NOMO-1 treated with dmso at 0.1 percent for 144 hours (cell line): Measurements from ENCODE around the gene WDFY4.

Experiments used
- DNase-seq: peaks from one replicate; lab custom pipeline; 2025; ENCODE audit not compliant: unreplicated experiment; lab: John Stamatoyannopoulos, UW

Gene WDFY4

DNA sequence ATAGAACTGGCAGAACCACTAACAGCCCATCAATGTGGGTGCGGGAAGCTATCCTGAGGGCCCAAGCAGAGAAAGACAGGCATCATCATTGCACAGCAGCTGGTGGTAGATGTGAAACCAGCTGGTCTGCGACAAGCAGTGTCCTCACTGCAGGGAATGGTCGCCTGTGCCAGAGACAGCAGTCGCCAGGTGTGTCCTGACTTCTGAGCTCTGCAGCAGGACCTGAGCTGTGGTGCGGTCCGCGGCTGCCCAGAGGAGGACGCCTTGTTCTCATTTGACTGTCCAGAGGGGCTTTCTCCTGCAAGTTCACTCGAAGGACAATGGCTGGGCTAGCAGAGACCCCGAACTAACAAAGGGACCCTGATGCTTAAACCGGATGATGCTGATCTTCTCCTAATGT is 157.6 kb downstream of the WDFY4 start:
- no peak for DNase-seq

- no peak for DNase-seq
Observed at GRCh38 chr10:48843198-48843597, 158.5 kb downstream of the WDFY4 start.

GRCh38 chr10:48844616-48845015 is 159.9 kb downstream of the WDFY4 start:
- DNase-seq = no peak

- DNase-seq = no peak
Observed at GRCh38 chr10:48845512-48845911, 160.8 kb downstream of the WDFY4 start.

DNA sequence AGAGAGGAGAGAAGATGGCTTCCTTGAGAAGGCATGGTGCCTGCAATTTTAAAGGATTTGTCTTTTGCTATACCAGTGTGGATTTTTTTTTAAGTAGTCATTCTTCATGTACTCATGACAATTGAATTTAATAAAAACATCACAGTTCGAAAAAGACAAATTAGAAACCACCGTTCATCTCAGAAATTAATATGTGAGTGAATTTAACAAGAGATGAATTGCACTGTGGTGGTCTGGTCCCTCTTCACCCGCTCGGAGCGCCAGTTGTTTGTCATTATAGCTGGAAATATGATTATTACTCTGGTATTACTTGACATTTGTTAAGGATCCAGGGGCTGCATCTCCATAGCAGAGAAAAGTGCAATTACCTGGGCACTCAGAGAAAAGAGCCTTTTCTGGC is 163.0 kb downstream of the WDFY4 start:
- no peak for DNase-seq

- no peak for DNase-seq
Observed at GRCh38 chr10:48856855-48857254, 172.2 kb downstream of the WDFY4 start.

GRCh38 chr10:48872234-48872633 is 187.6 kb downstream of the WDFY4 start:
- no peak for DNase-seq

DNA sequence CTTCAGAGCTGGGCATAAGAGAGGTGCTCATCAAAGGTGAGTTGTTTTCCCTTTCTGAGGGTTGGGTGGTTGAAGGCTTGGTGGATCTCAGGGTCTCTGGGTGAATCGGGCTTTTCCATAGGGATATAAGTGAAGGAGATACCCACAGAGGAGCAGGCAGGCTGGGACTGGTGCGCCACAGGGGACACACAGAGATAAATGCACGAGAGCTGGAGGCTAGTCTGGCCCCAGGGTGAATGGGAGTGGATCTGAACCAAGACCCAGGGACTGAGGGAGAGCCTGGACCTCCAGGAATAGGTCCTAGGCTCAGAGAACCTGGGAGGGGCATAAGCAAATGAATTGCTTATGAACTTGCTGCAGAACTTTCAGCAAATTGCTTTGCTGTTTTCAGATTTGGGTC is 193.4 kb downstream of the WDFY4 start:
- no peak for DNase-seq

DNA sequence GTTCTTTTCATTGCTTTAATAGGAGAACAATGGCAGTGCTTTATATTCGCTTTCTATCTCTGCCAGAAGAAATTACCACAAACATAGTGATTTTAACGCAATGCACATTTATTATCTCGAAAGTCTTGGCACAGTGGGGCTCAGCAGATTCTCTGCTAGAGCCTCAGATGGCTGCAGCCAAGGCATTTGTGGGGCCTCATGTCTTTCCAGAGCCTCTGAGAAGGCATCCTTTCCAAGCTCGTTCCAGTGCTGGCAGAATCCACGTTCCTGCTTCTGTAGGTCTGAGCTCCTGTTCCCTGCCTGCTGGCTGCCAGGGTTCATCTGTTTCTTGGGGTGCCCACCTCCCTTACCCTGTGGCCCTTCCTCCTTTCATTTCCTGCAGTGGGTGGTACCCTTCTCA is 194.8 kb downstream of the WDFY4 start:
- DNase-seq = no peak

GRCh38 chr10:48880016-48880705 is 195.5 kb downstream of the WDFY4 start:
- DNase-seq = no peak

DNA sequence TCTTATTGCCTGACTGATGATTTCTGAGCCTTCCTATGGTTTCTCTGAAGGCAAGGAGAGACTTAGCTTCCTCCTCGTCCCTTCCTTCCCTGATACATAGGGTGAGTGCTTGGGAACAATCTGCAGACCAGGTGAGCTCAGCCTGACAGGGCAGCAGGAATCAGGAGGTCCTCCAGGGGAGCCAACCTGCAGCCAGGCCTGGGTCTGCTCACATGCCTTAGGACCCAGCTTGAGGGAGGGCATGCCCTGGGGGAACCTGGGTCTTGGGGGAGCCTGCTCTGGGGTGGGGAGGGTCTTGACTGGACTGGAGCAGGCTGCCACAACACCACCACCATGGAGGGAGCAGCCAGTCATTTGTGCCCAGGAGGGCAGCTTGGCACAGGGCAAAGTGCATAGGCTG is 197.3 kb downstream of the WDFY4 start:
- no peak for DNase-seq

DNA sequence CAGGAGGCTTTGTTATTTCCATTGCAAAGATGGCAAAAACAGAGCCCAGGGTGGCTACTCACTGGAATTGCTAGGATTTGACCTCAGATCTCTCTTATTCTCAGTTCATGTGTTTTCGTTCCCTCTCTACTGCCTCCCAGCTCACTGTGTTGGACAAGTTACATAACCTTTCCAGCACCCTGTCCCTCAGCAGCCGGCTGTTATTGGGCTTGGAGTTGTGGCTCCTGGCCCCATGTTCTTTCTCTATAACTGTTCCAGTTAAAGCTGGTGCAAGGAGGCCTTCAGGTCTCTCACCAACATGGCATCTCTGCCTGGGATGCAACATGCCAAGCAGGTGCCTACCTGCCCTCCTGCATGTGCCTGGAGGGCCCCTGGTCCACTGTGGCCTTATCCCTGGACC is 198.2 kb downstream of the WDFY4 start:
- no peak for DNase-seq

DNA sequence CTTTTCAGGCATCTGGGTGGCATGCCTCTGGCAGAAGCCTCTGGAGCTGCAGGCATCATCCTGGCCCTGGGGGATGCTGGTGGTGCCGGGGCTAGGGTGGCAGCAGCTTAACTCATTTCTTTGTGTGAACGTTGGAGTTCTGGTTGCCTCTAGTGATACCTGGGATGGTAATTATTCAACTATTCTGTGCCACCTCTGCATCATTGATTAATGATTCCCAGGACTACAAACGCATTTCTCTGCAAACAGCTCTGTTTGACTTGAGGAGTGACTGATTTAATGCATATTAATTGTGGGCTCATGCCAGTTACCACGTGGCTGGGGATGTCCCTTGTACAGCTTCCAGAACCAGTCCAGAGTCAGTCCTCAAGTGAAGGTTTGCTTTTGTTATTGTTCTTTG is 199.0 kb downstream of the WDFY4 start:
- DNase-seq = no peak

- no peak for DNase-seq
Observed at GRCh38 chr10:48884179-48885045, 199.7 kb downstream of the WDFY4 start.

DNA sequence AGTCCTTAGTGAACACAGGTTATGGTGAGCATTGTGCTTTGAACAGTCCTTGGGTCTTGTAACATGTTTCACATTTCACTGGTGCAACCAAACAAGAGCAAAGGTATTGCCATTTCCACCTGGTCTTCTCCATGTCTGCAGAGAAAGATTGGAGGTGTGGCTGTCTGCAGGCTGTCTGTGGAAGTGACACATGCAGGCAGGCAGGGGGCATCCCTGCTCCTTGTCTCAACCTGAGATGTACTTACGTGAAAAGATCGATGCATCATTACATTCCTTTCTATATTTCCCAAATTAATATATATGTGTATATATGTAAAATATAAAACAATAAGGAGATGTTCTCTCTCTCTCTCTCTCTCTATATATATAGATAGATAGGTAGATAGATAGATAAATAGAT is 200.7 kb downstream of the WDFY4 start:
- DNase-seq = no peak

DNA sequence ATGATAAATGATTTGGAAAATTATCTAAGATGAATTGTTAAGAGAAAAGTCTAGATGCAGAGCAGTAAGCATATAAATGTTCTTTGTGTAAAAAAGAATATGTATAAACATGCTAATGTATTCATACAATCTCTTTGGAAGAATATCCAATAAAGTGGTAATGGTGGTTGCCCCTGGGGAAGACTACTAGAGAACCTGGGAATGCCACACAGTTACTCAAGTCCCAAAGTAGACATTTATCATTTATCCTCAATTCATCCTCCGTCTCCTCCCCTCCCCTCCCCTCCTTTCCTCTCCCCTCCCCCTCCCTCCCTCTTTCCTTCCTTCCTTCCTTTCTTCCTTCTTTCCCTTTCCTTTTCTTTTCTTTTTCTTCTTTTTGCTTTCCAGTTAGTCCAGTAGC is 203.3 kb downstream of the WDFY4 start:
- DNase-seq = no peak

DNA sequence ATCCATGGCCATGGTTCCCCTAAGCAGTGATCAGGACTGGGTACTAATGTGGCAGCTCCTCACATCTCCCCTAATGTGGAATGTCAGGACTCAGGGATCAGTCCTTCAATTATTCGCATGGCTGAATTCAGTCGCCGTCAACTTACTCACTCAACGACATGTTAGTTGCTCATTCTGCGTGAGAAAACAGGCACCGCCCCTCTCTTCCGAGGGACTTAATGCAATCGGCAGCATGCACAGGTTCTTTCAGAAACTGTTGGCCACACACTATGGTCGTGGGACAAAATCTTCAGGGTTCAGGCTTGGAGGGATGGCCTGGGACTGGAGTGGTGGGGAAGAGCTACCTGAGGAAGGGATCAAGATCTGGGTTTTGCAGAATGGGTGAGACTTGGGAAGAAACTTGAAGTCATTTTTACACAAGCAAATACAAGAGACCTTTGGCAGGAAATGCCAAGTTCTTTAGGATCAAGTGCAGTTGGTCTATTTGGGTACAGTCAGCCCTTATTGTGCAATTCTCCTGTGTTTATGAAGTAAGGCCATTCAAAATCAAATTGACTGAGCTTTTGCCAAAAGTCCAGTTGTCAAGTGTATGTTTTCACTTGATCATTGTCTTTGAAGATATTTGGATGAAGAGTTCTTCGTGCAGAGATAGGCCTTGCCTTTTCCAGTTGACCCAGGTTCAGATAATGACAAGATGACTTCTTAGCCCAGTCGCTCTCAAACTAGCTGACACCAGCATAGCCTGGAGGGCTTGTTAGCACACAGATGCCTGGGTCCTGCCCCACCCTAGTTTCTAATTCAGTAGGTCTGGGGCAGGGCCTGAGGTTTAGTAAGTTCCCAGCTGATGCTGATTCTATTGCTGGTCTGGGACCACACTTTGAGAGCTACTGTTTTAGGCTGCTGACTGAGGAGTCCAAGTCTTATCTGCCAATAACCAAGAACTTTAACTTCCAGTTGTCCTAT is 206.5 kb downstream of the WDFY4 start:
- DNase-seq = no peak

GRCh38 chr10:48894911-48895802 is 210.5 kb downstream of the WDFY4 start:
- no peak for DNase-seq

GRCh38 chr10:48895803-48896195 is 211.1 kb downstream of the WDFY4 start:
- no peak for DNase-seq

DNA sequence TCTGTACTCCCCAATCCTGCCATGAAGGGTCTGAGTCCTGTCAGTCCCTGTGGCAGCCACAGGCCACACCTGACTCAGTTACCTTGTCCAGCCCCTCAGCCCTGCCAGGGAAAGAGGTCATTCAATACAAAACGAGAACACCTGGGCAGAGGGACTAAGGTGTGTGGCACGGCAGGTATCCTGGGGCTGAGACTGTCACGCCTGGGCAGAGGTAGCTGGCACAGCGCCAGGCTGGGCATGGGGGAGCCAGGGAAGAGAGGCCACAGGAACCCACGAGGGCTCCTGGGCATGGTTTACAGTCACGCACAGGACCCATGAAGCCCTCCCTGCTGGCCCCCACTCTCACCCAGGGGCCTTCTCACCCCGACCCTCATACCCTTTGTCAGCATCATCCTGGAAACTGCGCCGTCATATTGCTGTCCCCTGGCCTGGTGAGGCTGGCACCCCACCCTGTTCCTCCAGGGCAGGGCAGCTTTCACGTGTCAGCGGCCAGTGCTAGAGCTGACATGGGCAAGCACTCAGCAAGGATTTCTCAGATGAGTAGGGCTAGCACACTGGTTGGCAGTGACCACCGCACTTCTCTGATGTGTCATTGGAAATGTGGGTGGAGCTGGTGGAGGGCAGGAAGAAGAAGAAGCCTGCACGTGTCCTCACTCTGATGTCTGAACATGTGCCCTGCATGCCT is 212.2 kb downstream of the WDFY4 start:
- DNase-seq = no peak
